Measurements from ENCODE around the gene ANKRD13A.

DNA sequence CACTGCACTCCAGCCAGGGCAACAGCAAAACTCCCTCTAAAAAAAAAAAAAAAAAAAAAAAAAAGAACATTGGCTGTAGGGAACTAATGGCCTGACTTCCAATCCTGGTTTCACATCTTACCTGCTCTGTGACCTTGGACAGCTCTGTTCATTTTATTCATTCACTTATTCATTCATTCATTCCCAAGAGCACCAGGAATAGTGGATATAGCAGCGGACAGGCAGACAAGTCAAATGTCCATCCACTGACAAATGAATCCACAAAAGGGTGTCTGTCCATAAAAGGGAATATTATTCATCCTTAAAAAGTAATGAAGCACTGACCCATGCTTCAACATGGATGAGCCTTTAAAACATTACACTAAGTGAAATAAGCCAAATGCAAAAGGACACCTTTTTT is 76.7 kb downstream of the ANKRD13A start:
- TF ChIP-seq, protein P1, sequence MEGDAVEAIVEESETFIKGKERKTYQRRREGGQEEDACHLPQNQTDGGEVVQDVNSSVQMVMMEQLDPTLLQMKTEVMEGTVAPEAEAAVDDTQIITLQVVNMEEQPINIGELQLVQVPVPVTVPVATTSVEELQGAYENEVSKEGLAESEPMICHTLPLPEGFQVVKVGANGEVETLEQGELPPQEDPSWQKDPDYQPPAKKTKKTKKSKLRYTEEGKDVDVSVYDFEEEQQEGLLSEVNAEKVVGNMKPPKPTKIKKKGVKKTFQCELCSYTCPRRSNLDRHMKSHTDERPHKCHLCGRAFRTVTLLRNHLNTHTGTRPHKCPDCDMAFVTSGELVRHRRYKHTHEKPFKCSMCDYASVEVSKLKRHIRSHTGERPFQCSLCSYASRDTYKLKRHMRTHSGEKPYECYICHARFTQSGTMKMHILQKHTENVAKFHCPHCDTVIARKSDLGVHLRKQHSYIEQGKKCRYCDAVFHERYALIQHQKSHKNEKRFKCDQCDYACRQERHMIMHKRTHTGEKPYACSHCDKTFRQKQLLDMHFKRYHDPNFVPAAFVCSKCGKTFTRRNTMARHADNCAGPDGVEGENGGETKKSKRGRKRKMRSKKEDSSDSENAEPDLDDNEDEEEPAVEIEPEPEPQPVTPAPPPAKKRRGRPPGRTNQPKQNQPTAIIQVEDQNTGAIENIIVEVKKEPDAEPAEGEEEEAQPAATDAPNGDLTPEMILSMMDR (IDR thresholded peaks at IDR 0.05), result no peak
- TF ChIP-seq EP300 (IDR thresholded peaks at IDR 0.05; ENCODE audit: low read depth), result no peak

Data from transverse colon (tissue), 3 donors.